Activated CD8-positive, alpha-beta memory T cell treated with anti-CD3 and anti-CD28 coated beads, Interleukin-2, amount 50 U/mL, for 1 hour (primary cell): ENCODE results near the gene CNGA4.
A peak's percentile ranks its signal among the peaks of the same experiment; 100 is the strongest.
"Not testable (repeated sequence)": the region's sequence is repeated elsewhere in the genome, so short reads cannot be mapped to it uniquely, and the experiment has no call there.

ENCODE experiments used
- DNase-seq: peaks from one replicate; pipeline ENCODE4 v3.0.0-alpha.2; 2020; ENCODE audit errors: extremely low read depth

Gene CNGA4

DNA sequence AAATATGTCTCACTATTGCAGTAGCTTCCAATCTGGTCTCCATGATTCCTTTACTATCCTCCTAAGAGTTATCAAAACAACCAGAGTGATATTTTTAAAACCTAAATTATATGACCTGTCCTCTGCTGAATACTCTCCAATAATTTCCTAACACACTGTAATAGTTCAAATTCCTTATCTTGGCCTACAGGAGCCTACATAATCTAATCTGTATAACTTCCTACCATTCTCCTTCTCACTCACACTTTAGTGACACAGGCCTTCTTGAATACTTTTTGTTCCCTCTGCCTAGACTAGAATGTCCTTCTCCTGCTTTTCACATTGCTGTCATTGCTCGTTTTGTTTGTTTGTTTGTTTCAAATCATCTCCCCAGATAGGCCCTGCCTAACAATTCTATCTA is 13.9 kb upstream of the CNGA4 start:
- DNase-seq = no peak

DNA sequence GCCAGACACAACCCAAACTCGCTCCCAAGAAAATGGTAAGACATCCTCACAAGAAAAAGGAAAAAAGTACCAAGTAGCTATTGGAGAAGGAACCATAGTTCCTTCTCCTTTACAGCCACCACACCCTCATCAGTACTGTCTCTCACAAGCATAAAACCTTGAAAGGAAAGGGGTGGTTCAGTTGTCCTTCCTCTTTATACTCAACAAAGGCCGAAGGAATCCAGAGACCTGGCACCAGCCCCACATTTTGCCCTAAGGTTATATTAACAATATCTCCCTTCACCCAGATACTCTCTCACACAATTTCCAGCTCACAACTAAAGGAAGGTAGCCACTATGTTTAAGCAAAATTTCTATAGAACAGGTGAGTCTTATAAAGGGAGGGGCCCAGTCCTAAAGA is 13.0 kb upstream of the CNGA4 start:
- no peak for DNase-seq

DNA sequence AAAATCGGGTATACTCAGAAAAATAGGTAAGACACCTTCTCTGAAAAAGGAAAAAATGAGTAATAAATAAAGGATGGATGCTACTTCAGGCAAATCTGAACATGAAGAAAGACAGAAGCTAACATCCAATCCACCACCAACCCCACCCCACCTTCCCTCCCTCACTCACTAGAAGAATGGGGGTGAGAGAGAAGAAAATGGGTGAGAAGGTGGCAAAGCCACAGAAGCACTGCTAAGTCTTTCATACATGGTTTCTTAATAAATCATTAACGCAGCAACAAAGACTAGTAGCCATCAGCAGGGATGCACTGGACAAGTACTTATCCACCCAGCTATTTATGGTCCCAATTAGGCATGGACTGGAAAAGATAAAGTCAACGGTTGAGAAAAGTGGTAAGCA is 10.4 kb upstream of the CNGA4 start:
- DNase-seq = no peak

DNA sequence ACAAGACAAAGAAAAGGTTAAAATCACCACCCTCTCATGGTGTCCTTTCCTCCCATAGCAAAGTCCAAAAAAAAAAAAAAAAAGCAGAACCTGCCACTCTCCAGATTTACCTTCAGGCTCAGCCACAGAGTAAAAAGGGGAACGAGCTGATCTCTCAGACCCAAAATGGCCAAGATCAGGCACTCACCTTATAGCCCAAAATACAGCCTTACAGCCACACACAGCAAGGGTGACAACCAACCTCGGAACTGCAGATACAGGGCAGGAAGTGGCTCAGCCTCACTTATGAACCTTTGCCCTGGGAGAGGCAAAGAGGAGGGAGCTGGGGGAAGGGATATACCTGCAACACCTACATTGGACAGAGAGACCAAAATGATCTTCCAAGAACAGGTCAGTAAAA is 9.0 kb upstream of the CNGA4 start:
- DNase-seq = no peak

DNA sequence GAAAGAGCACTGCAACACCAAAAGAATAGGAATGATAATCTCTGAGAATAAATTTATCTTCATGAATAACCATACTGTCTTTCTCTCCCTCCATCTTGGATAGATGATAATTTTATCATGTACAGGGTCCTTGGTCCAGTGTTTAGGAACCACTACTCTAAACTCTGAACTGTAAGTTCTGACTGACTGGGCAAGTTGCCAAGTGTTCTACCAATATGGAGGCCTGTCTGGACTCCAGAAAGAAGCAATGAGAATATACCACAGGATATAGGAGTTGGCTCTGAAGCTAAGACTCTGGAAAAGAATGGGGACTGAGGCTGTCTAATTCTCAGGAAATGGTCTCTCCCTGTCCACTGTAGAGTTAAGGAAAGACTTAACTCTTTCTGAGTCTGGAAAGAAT is 6.0 kb upstream of the CNGA4 start:
- no peak for DNase-seq

DNA sequence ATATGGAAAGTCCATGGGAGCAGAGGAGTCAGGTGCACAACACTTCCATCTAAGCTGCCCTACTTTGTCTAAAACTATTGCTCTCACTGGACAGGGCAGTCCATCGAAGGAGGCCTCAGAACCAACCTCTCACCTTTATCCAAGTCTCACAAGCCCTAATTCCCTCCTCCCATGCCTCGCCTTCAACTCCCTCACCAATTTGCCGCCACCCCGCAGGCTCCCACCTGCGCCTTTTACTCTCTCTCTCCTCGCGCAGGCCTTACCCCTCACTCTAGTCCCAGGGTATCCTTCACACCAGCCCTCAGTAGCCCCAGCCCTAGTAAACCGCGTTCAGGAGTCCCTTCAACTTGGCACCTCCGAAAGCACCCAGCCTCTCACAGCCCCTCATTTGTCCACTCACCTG is 4.9 kb upstream of the CNGA4 start:
- DNase-seq = no peak

DNA sequence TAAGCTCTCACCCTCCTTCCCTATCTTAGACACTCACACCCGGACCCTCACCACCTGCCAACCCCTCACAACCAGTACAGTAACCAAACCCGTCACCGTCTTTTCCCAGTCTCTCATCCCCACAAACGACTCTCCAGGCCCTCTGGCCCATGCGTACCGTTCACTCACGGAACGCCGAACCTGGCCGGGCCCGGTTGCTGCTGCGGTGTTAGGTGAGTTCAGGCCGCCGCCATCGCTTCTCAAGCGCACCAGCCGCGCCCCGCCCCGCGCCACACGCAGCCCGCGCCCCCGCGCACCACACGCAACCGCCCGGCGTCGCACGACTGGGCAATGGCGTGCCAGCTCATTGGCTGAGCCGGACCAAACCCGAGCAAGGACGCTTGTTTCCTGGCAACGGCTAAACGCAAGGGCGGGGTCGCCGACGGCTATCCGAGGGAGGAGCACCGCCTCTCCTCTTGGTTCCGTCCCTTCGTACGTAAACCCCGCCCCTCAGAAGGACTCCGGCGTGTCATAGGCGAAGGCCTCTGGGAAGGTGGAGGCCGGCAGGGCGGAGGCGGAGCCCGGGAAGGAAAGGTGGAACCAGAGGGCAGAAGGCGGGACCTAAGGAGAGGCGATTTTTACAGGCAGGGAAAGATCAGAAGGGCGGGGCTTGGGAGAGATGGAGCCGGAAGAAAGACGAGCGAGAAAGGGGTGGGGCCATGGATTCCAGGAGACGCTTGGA is 4.3 kb upstream of the CNGA4 start, which contains the start of gene FHIP1B:
FHIP1B (minus strand) TSS at position 250 of the 721 bp plus-strand sequence. CDS start 10,120 bp downstream, outside the sequence.
- peak; percentile 98 for DNase-seq

DNA sequence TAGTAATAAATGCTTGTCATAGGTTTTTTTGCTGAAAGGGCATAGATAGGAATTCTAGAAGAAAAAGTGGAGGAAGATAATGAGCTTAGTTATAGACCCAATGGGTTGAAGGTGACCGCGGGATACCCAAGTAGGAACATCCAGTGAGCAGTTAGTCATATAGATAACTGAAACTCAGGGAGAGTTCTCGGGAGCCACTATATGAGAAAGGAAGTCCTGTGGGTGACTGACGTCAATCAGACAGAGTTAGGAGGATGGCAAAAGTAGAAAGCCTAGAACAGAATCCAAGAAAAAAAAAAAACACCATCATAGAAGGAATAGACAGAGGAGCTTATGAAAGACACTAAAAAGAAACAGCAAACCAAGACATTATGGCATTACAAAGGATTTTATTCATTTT is 1.6 kb upstream of the CNGA4 start:
- DNase-seq = no peak

DNA sequence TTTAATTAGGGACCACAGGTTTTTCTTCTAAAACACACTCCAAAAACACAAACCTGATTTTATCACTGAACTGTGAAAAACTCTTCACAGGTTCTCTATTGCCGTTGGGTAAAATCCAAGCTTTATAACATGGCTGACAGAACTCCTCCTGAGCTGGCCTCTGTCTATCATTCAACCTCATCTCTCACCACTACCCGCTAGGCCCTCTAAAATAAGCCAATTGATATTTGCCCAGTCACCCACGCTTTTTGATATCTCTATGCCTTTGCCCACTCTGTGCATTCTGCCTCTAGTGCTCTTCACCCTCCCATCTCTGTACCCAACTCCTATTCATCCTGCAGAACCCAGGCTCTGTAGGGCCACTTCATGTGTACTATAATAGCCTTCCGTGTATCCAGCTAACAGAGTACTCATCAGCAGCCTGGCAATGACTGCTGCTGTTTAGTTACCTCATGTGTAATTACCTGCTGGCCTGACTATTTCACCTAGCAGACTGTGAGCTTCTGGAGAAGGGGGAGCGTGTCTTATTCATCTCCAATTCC is 1.1 kb upstream of the CNGA4 start:
- no peak for DNase-seq

DNA sequence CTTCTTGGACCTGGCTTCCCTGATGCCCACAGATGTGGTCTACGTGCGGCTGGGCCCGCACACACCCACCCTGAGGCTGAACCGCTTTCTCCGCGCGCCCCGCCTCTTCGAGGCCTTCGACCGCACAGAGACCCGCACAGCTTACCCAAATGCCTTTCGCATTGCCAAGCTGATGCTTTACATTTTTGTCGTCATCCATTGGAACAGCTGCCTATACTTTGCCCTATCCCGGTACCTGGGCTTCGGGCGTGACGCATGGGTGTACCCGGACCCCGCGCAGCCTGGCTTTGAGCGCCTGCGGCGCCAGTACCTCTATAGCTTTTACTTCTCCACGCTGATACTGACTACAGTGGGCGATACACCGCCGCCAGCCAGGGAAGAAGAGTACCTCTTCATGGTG is 1.2 kb downstream of the CNGA4 start:
- DNase-seq = no peak

DNA sequence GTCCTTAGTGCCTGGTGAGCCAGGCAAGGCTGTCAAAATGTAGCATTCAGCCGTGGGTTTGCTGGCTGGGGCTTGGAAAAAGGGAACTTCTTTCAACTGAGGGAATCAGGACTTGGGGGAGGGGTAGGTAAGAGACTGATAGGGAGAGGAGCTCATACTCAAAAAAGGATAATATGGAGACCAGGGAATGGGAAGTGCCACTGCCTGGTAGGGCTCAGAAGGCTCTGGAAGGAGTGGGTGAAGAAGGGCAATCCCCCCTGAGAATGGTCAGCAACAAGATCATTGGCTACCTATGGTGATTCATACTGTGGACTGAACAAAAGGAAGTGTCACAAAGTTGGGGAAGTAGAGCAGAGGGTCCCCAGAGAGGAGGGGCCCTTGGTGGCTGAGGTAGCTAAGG is 1.9 kb downstream of the CNGA4 start:
- no peak for DNase-seq

DNA sequence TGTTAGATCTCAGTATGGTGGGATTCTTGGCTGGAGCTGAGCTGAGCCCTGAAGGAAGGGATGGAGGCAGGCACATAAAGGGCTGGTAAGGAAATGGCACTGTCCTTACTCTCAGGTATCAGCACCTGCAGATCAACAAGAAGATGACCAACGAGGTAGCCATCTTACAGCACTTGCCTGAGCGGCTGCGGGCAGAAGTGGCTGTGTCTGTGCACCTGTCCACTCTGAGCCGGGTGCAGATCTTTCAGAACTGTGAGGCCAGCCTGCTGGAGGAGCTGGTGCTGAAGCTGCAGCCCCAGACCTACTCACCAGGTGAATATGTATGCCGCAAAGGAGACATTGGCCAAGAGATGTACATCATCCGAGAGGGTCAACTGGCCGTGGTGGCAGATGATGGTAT is 2.4 kb downstream of the CNGA4 start:
- DNase-seq = no peak

DNA sequence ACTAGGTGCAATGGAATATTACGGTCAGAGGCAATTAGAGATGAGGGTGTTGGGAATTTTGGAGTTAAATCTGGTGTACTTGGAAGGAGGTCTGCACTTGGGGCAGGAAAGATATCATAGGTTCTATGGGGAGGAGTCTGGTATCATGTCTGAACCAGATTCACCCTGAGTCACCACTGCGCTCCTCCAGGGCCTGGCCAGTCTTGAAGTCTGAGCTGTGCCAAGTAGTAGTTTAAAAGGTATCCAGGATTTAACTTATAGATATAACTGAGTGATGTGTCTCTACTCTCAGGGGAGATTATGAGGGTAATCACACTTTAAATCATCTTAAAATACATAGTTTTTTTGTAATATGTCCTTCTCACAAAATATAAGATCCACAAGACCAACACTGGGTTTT is 6.6 kb downstream of the CNGA4 start:
- no peak for DNase-seq

DNA sequence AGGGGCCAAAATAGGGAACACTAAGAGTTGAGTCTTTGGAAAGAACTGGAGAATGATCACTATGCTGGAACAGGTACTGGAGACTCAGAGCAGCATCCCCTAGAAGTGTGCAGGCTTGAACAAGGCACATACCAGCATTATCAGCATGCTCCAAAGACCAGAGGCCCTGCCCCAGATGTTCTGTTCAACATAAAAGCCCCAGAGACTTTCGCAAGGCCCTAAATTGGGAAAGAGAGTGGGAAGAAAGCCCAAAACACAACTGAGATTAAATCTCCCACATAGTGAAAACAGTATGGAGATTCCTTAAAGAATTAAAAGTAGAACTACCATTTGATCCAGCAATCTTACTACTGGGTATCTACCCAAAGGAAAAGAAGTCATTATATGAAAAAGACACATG is 9.4 kb downstream of the CNGA4 start:
- DNase-seq = no peak

DNA sequence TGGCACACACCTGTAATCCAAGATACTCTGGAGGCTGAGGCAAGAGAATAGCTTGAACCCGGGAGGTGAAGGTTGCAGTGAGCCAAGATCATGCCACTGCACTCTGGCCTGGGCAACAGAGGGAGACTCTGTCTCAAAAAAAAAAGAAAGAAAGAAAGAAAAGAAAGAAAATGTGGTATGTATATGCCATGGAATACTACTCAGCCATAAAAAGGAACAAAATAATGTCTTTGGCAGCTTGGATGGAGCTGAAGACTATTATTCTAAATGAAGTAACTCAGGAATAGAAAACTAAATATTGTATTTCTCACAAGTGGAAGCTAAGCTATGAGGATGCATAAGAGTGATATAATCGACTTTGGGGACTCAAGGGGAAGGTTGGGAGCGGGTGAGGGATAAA is 10.0 kb downstream of the CNGA4 start:
- not testable (repeated sequence) for DNase-seq

DNA sequence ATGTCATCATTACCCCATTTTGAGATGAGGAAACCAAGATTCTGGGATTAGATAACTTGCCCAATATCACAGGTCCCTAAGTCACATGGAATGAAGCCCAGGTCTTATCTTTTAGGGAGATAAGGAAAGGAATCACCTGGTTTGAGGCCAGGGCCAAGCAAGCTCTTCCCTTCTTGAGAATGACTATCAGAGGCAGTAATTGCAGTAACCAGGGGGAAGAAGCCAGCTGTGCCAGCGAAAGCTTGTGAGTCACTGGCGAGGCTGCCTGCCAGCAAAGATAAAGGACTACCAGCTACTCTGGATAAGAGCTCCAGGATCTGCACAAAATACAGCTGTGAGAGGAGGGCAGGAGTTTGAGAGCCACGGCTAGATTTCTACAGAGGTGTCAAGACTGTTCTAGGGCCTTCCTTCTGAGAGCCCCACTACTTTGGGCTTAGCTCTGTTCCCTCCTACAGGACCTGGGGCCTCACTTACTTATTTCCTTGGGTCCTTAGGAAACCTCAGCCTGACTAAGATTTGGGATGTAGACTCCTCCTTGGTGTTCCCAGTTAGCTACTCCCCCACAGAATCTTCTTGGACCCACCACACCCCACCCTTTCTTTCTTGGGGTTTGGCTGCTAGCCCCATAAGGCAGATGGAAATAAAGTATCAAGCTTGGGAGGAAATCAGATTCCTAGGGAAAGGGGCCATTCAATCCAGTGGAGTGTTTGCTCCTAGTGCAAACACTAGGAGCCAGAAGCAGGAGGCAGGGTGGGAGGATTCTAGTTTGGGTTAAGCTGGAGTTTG is 11.1 kb downstream of the CNGA4 start:
- DNase-seq = no peak

DNA sequence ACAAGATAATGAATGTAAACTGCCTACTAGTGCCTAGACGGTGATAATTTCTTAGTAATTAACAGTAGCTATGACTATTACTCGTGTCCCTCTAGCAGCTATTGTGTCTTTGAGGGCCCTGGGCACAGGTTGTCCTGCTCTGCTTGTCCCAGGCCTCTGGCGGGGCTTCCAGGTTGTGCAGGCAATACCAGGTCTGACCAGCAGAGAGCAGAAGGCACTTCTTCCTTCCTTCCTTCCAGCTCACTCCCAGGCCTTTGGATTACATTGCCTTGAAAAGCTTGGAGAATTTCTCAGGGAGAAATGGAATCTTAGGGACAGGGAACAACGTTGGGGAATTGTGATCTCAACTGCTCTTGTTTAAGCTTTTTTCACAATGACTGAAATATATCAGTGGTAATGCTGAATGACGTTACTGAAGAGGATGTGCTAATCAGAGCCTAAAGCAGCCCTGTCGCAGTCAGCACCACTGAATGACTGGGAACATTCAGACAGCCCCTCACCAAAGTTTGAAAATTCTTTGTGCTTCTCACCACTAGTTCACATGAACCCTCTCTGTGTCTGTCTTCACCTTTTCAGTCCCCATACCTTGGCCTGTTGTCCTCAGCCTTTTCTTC is 12.3 kb downstream of the CNGA4 start:
- DNase-seq = no peak

DNA sequence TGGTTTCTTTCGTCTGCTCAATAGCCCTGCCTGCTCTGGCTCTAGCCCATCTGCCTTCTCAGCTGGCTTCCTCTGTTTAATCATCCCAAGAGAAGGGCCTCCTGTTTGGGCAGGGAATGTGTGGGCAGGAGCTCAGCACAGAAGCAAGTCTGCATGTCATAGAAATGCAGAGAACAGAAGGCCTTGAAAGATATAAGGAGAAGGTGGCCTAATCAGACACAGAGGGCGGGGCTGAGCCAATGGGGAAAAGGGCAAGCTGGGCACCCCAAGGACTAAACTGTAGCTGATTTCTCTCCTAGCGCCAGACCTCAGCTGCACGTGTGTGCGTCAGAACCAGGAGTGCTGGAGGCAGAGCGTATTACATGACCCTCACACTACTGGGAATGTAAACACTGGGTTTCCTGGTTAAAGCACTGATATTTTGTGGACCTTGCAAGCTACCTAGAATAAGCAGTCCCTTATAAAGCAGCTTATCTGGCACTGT is 13.1 kb downstream of the CNGA4 start:
- no peak for DNase-seq

DNA sequence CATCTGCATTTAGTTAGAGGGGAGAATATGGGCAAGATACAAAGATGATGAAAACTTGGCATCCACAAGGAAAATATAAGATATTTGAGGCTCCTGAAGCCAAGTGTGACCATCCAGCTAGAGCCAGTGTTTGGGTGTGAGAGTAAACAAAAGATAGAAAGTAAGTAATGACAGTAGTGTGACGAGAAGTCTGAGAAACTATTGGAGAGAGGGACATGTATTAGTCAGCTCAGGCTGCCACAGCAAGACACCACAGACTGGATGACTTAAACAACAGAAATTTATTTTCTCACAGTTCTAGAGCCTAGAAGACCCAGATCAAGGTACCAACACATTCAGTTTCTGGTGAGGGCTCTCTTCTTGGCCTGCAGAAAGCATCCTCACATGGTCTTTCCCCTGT is 14.3 kb downstream of the CNGA4 start:
- DNase-seq = no peak

DNA sequence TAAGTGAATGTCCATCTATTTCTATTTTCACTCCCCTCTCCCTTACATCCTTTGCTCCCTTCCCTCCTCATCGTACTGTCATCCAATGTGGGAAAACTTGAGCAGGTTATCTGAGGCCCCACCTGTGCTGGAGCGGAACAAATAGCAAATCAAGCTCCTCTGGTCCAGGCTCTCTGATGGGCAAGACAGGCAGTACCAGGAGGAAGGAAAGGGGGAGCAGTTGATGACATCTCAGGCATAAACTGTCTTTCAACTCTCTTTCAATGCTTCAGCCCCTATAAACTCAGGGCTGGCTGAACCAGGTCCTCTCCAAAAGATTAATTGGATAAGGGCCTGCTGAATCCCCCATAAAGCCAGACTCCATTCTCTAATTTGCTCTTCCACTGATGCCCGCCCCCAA is 19.3 kb downstream of the CNGA4 start:
- no peak for DNase-seq

DNA sequence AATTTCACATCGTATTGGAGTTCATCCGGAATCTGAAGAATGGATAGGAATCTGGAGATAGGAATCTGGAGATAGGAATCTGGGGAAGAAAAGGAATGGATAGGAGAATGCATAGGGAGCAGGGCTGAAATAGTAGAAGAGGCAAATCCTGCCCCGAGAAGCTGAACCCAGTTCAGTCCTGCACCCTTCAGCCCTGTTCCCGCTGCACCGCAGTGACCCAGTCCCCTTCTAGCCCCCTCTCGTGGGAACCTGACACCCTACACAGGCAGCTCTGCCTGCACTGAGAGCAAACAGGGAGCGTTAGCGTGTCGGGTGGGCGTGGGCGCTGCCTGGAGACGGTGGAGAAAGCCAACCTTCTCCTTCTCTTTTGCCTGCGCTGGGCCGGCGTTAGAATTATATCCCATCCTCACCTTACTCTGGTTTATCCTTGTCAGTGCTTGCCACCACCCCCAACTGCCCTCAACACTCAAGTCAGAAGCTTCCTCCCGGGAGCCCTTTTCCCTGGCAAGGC is 19.7 kb downstream of the CNGA4 start:
- no peak for DNase-seq

DNA sequence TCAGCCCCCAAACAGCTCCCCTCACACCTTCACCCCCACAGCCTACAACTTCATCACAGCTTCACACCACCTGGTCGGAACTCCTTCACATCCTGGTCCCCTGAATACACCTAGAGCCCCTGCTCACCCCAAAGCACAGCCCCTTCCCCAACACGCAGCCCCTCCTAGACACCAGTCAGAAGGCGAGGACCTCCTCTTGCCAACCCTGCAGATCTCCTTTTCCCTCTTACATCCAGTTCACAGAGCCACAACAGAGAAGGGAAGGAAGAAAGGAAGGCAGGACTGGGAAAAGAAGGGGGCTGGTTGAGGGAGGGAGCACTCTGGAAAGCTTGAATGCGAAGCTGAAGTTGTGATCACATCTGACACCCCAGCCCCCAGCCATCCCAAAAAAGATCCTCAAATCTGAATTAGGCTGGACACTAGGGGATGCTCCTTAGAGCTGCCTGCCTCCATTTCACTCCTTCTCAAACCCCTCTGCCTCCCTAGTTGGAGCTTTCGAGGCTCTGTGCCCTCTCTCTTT is 21.4 kb downstream of the CNGA4 start:
- no peak for DNase-seq
